ENCODE results near the gene TMC4. TPM values are rescaled to one million over a fixed set of nuclear protein-coding genes. Genes with fewer than 3 reads are reported as not detected.

The TMC4 gene
- total and polyA plus RNA-seq, 2 donors (not counting 1 experiment from before 2014, with no cell fraction given): not detected

DNA sequence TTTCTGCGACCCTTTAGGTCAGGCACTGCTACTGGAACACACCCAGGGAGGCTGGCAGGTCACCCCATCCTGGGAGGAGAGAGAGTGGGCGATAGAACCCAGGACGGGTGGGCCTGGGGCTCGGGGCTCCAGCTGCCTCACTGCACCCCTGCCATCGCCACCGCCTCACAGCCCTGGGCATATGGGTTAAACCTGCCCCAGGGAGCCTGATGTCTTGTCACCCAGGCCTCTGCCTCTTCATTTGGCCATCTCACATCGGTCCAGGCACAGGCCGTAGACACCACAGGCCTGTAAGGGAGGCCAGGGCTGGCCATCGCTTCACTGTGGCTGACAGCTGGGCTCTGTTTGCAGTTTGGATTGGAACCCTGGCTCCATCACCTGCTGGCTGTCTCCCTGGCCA, 47.2 kb downstream of the TMC4 start:
- no peak for TF ChIP-seq CTCF (IDR thresholded peaks at IDR 0.05)
- no peak for TF ChIP-seq EZH2 (IDR thresholded peaks at IDR 0.05; ENCODE audit: borderline replicate concordance, insufficient read depth, low read depth, low read length, poor library complexity, severe bottlenecking)
- Histone ChIP-seq H3K9ac (ENCODE audit: low read length) (no peak overlapping the region), H3K27me3 (replicated peaks in 1 of 4; ENCODE audit: control extremely low read depth in 1 of 4, control insufficient read depth in 3 of 4, insufficient read depth in 4 of 4, low read length in 3 of 4) (no peaks in the 10 kb centered on the region), H4K20me1 (ENCODE audit: control insufficient read depth, insufficient read depth, low read length, poor library complexity, severe bottlenecking) (no peaks in the 10 kb centered on the region), H3K79me2 (ENCODE audit: control insufficient read depth, insufficient read depth, low read length) (no peaks in the 10 kb centered on the region), H3K4me1 (ENCODE audit: control insufficient read depth in 2 of 2, insufficient read depth in 2 of 2, low read length in 2 of 2) (no peaks in the 10 kb centered on the region), H2AFZ (ENCODE audit: insufficient read depth, low read depth, low read length, poor library complexity, severe bottlenecking) (no peak overlapping the region), H3K4me2 (replicated peaks; ENCODE audit: low read depth, low read length, poor library complexity, severe bottlenecking) (no peak overlapping the region), H3K36me3 (replicated peaks in 1 of 2; ENCODE audit: control extremely low read depth in 1 of 2, control insufficient read depth in 1 of 2, extremely low read depth in 1 of 2, insufficient read depth in 2 of 2, low read length in 1 of 2) (peaks cover 6 to 70% of the 10 kb centered on the region in 2 experiments), H3K4me3 (ENCODE audit: control extremely low read depth in 1 of 5, extremely low read depth in 1 of 5, insufficient read depth in 1 of 5, low read depth in 2 of 5, low read length in 4 of 5) (no peak overlapping the region), H3K9me3 (ENCODE audit: control extremely low read depth in 1 of 3, control insufficient read depth in 2 of 3, insufficient read depth in 1 of 3, low read length in 2 of 3) (no peaks in the 10 kb centered on the region), H3K27ac (ENCODE audit: low read length in 2 of 2) (no peak overlapping the region)
- 96% methylated on average over 8 of the region's 9 CpGs for WGBS (ENCODE audit: insufficient coverage)
- no peaks in the 10 kb centered on the region for H3K27me3 Mint-ChIP-seq
- POLR2A ChIA-PET: no interaction called here
- no peaks in the 10 kb centered on the region for H3K4me1 Mint-ChIP-seq
- H3K27ac Mint-ChIP-seq: no peak overlapping the region
- CTCF ChIA-PET: no interaction called here
- no peaks in the 10 kb centered on the region for H3K9me3 Mint-ChIP-seq (ENCODE audit: insufficient read depth)
- intact Hi-C loops (cut with micrococcal nuclease): no loop called here
- no peak for DNase-seq
- H3K4me3 Mint-ChIP-seq: no peak overlapping the region
- no peak for ATAC-seq (ENCODE audit: low read depth)

DNA sequence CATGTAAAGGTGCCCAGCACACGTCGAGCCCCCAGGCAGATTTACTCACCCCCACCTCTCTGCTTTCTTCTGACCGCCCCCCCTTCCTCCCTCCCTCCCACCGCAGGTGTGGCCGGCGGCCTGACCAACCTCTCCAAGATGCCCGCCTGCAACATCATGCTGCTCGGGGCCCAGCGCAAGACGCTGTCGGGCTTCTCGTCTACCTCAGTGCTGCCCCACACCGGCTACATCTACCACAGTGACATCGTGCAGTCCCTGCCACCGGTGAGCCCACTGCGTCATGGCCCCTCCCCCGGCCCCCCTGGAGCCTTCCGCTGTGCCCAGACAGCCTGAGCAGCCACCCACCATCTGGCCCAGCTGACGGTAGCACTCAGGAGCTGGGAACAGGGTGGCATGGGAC, 48.6 kb downstream of the TMC4 start:
- no peak overlapping the region for H3K27ac ChIP-seq (ENCODE audit: low read length in 2 of 2)
- ATAC-seq (ENCODE audit: low read depth): no peak
- H3K27ac Mint-ChIP-seq: no peak overlapping the region
- no peak for DNase-seq
- H3K4me3 ChIP-seq (ENCODE audit: control extremely low read depth in 1 of 5, extremely low read depth in 1 of 5, insufficient read depth in 1 of 5, low read depth in 2 of 5, low read length in 4 of 5): no peak overlapping the region
- H3K79me2 ChIP-seq (ENCODE audit: control insufficient read depth, insufficient read depth, low read length): peaks cover 6% of the 10 kb centered on the region
- CTCF ChIA-PET: interaction anchor here (0.6 kb wide), 1 partner anchor 525 kb away, joined by 3 read pairs; no protein-coding TSS in a partner anchor
- no peak overlapping the region for H3K4me2 ChIP-seq (replicated peaks; ENCODE audit: low read depth, low read length, poor library complexity, severe bottlenecking)
- no peak overlapping the region for H2AFZ ChIP-seq (ENCODE audit: insufficient read depth, low read depth, low read length, poor library complexity, severe bottlenecking)
- no peak for TF ChIP-seq CTCF (IDR thresholded peaks at IDR 0.05)
- no peak for TF ChIP-seq EZH2 (IDR thresholded peaks at IDR 0.05; ENCODE audit: borderline replicate concordance, insufficient read depth, low read depth, low read length, poor library complexity, severe bottlenecking)
- H3K36me3 ChIP-seq (replicated peaks in 1 of 2; ENCODE audit: control extremely low read depth in 1 of 2, control insufficient read depth in 1 of 2, extremely low read depth in 1 of 2, insufficient read depth in 2 of 2, low read length in 1 of 2): peaks cover 7 to 76% of the 10 kb centered on the region in 2 experiments
- no peaks in the 10 kb centered on the region for H3K4me1 Mint-ChIP-seq
- no peaks in the 10 kb centered on the region for H3K9me3 Mint-ChIP-seq (ENCODE audit: insufficient read depth)
- POLR2A ChIA-PET: no interaction called here
- peaks cover 8% of the 10 kb centered on the region for H4K20me1 ChIP-seq (ENCODE audit: control insufficient read depth, insufficient read depth, low read length, poor library complexity, severe bottlenecking)
- H3K27me3 ChIP-seq (replicated peaks in 1 of 4; ENCODE audit: control extremely low read depth in 1 of 4, control insufficient read depth in 3 of 4, insufficient read depth in 4 of 4, low read length in 3 of 4): no peaks in the 10 kb centered on the region
- H3K4me1 ChIP-seq (ENCODE audit: control insufficient read depth in 2 of 2, insufficient read depth in 2 of 2, low read length in 2 of 2): no peaks in the 10 kb centered on the region
- no peaks in the 10 kb centered on the region for H3K9me3 ChIP-seq (ENCODE audit: control extremely low read depth in 1 of 3, control insufficient read depth in 2 of 3, insufficient read depth in 1 of 3, low read length in 2 of 3)
- intact Hi-C loops (cut with micrococcal nuclease): no loop called here
- H3K9ac ChIP-seq (ENCODE audit: low read length): no peak overlapping the region
- no peak overlapping the region for H3K4me3 Mint-ChIP-seq
- no peaks in the 10 kb centered on the region for H3K27me3 Mint-ChIP-seq
- 94% methylated on average over 17 of the region's 19 CpGs for WGBS (ENCODE audit: insufficient coverage)

All from B cell (primary cell).